RWPE1 (cell line): ENCODE results near the gene AKAP7.
"Not testable (repeated sequence)": the region's sequence is repeated elsewhere in the genome, so short reads cannot be mapped to it uniquely, and the experiment has no call there.

Experiments
- CTCF ChIA-PET: fragments of 350-600 bp; sonication (Branson Sonifier 250); formaldehyde crosslinking; extraction: SDS; loops from one replicate; lab custom pipeline; 2021; lab: Yijun Ruan, JAX
- POLR2A ChIA-PET: fragments of 400-600 bp; formaldehyde crosslinking; extraction: SDS; loops from one replicate; lab custom pipeline; 2020; ENCODE audit warnings: antibody characterized with exemption; ENCODE audit not compliant: low non-redundant PET; lab: Yijun Ruan, JAX
- DNase-seq: peaks from one replicate; pipeline ENCODE4 v3.0.0; 2012; ENCODE audit warnings: low spot score
- H3K27ac ChIP-seq: fragments of 450-650 bp; 2 replicates; pipeline ENCODE4 v1.5.1; 2017
- CTCF ChIP-seq: fragments of 450-650 bp; conservative IDR thresholded peaks from 2 replicates; pipeline ENCODE4 v1.5.1; 2017; ENCODE audit warnings: low read depth, mild to moderate bottlenecking

AKAP7 gene

DNA sequence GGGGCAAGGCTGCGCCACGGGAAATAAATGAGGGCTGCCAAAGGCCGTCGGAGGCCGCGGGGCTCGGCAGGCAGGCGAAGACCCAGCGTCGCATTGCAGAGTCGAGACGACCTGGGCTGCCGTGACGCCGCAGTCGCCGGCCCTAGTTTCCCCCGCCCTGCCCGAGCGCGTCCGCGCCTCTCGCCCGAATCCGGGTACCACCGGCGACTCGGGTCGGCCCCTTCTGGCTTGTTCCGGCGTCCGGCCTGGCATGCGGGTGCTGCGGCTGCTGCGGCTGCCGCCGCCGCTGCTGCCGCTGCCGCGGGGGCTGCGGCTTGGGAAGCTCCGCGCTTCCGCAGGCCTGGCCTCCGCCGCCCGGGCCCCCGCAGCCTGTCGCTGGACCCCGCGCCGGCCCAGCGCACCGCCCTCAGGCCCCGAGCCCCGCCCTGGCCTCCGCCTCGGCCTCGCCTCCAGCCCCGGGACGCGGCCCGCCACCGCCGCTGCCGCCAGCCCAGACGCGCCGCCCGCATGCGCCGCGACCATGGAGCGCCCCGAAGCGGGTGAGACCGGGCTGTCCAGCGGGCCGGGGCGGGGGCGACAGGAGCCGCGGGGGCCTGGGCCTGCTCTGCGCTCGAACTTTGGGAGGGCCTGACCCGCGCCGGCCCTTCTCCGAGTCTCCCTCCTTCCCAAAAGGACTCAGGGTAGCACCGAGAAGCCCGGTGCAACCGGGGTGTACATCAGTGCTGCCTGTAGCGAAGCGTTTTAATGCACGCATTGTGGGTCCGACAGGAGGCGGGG is at the start of gene AKAP7:
TSS of gene AKAP7 (plus strand) at position 224 of the 777 bp plus-strand sequence. CDS start at position 521, 297 bp downstream.
- CTCF ChIA-PET, result no interaction called here
- DNase-seq, result peak; percentile 60
- POLR2A ChIA-PET, result no interaction called here

GRCh38 chr6:131090339-131090738 is 44.9 kb upstream of the AKAP7 start:
- POLR2A ChIA-PET, H3K27ac ChIP-seq, DNase-seq, CTCF ChIA-PET: not testable (repeated sequence)

More for the DNA sequence above, at the start of gene AKAP7:
- TF ChIP-seq CTCF, result 0 out of 2 replicates have a peak, but pooled peaks have one; percentile 11
- H3K27ac ChIP-seq, result peak within 1 kb of the TSS; percentile 90

GRCh38 chr6:131091944-131092343 is 43.3 kb upstream of the AKAP7 start:
- DNase-seq, POLR2A ChIA-PET, CTCF ChIA-PET, H3K27ac ChIP-seq: not testable (repeated sequence)

GRCh38 chr6:131093334-131093733 is 41.9 kb upstream of the AKAP7 start:
- CTCF ChIA-PET, result no interaction called here
- DNase-seq, result no peak
- POLR2A ChIA-PET, result no interaction called here
- TF ChIP-seq CTCF, result no peak
- no peak overlapping the region for H3K27ac ChIP-seq

DNA sequence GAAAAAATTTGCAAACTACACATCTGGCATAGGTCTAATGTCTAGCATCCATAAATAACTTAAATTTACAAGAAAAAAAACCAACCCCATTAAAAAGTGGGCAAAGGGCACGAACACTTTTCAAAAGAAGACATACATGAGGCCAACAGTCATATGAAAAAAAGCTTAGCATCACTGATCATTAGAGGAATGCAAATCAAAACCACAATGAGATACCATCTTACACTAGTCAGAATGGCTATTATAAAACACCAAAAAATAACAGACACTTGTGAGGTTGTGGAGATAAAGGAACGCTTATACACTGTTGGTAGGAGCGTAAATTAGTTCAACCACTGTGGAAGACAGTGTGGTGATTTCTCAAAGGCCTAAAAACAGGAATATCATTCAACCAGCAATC is 38.5 kb upstream of the AKAP7 start:
- CTCF ChIA-PET, result no interaction called here
- no peak for TF ChIP-seq CTCF
- no peak for DNase-seq
- POLR2A ChIA-PET, result no interaction called here
- no peak overlapping the region for H3K27ac ChIP-seq

GRCh38 chr6:131101911-131102680 is 33.2 kb upstream of the AKAP7 start:
- H3K27ac ChIP-seq, result no peak overlapping the region
- DNase-seq, result peak; percentile 26
- TF ChIP-seq CTCF, result no peak
- CTCF ChIA-PET, result interaction anchor here (0.6 to 1.0 kb wide), 2 partner anchors 212 to 217 kb away, joined by 3 read pairs; no protein-coding TSS in a partner anchor
- POLR2A ChIA-PET, result no interaction called here

GRCh38 chr6:131103296-131103695 is 32.0 kb upstream of the AKAP7 start:
- no peak overlapping the region for H3K27ac ChIP-seq
- ChIA-PET CTCF (interaction anchor here (0.5 kb wide), 1 partner anchor 22 kb away, joined by 3 read pairs; no protein-coding TSS in a partner anchor), POLR2A (no interaction called here)
- DNase-seq, result no peak
- no peak for TF ChIP-seq CTCF
